ENCODE data around the gene SNORC. TPM values are rescaled to one million over a fixed set of nuclear protein-coding genes. Genes with fewer than 3 reads are reported as not detected.

Gene SNORC
- total RNA-seq, 2 donors from 2014 or later, result 1.7 to 8.0 TPM

DNA sequence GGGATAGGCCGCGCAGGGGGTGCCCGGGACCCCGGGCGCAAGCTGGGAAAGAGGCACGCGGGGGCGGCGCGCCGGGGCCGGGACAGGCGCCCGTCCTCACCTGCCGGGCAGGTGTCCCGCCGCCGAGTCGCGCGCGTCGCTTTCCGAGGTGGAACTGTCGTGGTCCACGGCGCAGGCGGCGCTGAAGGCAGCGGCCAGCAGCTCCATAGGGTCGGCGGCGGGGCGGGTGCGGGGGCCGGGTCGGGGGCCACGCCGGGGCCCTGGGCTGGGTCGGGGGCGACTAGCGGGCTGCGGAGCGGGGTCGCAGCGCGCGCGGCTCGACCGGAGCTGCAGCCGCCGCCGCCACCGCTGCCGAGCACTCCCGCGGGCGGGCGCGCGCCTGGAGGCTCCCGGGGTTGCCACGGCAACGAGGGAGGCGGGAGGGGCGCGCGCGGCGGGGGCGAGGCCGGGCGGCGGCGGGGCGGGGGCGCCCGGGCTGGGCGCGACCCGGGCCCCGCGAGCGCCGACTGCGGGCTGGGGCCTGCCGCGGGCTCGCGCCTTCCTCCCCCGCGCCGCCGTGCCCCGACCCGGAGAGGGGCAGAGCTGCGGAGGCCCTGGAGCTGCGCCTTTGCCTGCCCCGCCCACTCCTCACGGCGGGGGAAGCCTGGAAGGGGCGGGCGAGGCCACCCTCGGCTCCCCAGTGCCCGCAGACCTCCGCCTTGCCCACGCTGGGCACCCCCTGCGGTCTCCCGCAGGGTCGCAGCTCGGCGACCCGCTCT lies 57.9 kb downstream of the SNORC start:
- no peak for DNase-seq (ENCODE audit: low spot score)
- H3K27me3 ChIP-seq (replicated peaks; ENCODE audit: insufficient read depth), result peaks cover 13% of the 10 kb centered on the region
- H3K27ac ChIP-seq, result no peak overlapping the region
- no peaks in the 10 kb centered on the region for H3K36me3 ChIP-seq
- H3K9me3 ChIP-seq, result no peaks in the 10 kb centered on the region
- H3K4me1 ChIP-seq (replicated peaks), result peaks cover 6% of the 10 kb centered on the region
- 2% methylated on average over 44 of the region's 114 CpGs for WGBS
- intact Hi-C loops (cut with DNase I), result no loop called here
- TF ChIP-seq, protein P1, sequence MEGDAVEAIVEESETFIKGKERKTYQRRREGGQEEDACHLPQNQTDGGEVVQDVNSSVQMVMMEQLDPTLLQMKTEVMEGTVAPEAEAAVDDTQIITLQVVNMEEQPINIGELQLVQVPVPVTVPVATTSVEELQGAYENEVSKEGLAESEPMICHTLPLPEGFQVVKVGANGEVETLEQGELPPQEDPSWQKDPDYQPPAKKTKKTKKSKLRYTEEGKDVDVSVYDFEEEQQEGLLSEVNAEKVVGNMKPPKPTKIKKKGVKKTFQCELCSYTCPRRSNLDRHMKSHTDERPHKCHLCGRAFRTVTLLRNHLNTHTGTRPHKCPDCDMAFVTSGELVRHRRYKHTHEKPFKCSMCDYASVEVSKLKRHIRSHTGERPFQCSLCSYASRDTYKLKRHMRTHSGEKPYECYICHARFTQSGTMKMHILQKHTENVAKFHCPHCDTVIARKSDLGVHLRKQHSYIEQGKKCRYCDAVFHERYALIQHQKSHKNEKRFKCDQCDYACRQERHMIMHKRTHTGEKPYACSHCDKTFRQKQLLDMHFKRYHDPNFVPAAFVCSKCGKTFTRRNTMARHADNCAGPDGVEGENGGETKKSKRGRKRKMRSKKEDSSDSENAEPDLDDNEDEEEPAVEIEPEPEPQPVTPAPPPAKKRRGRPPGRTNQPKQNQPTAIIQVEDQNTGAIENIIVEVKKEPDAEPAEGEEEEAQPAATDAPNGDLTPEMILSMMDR (IDR thresholded peaks at IDR 0.05), result no peak
- TF ChIP-seq POLR2A (IDR thresholded peaks at IDR 0.05) (no peak), POLR2AphosphoS5 (IDR thresholded peaks at IDR 0.05) (no peak)
- H3K4me3 ChIP-seq, result peak overlapping the region; percentile 23 to 36

Small RNA genes within 50 kb of the gene (small RNA-seq; reads per million reads assigned to genes)
- gene RF00019, result 0 reads per million in 2 donors

Other genes starting within 250 kb of the SNORC start
- 10 to 100 TPM; 25.9 to 33.1 TPM for gene EFHD1, start 236.7 kb upstream of the SNORC start, total RNA-seq
- gene GIGYF2, start 172.9 kb upstream of the SNORC start, total RNA-seq, result 100 to 1,000 TPM in 1 of 2 donors, 10 to 100 TPM in 1; 61.3 to 106 TPM
- gene KCNJ13, start 93.7 kb upstream of the SNORC start, total RNA-seq, result 1 to 10 TPM in 1 of 2 donors, under 1 TPM in 1; 0.32 to 3.5 TPM
- gene NGEF, start 143.0 kb downstream of the SNORC start, total RNA-seq, result 10 to 100 TPM in 1 of 2 donors, 1 to 10 TPM in 1; 2.0 to 19.0 TPM
- not detected for gene NEU2, start 162.4 kb downstream of the SNORC start, total RNA-seq
- gene INPP5D, start 190.1 kb downstream of the SNORC start, total RNA-seq, result 10 to 100 TPM; 11.4 to 18.8 TPM

Measured in prostate gland (tissue), 2 donors.